GM19467 (cell line): ENCODE data around the gene RNASE7.
"Not testable (repeated sequence)": the region's sequence is repeated elsewhere in the genome, so short reads cannot be mapped to it uniquely, and the experiment has no call there.

Experiments used
- ATAC-seq: cut with Tn5 transposase; IDR thresholded peaks from one replicate; pipeline ENCODE4 v1.9.1; 2021; ENCODE audit warnings: mild to moderate bottlenecking, moderate library complexity; ENCODE audit not compliant: unreplicated experiment

RNASE7 gene

GRCh38 chr14:21023174-21023573 is 19.0 kb upstream of the RNASE7 start:
- ATAC-seq = no peak

- ATAC-seq = no peak
Measured at GRCh38 chr14:21023817-21024584, 18.2 kb upstream of the RNASE7 start.

GRCh38 chr14:21024585-21025370 is 17.4 kb upstream of the RNASE7 start, which contains the start of gene NDRG2:
TSS of gene NDRG2 (minus strand) at chr14:21025061. CDS start at chr14:21023315, 1,746 bp downstream.
- ATAC-seq = no peak

GRCh38 chr14:21025371-21026273 is 16.5 kb upstream of the RNASE7 start:
- no peak for ATAC-seq

- ATAC-seq = no peak
Measured at GRCh38 chr14:21026274-21026987, 15.7 kb upstream of the RNASE7 start.

- no peak for ATAC-seq
Measured at GRCh38 chr14:21026988-21027315, 15.2 kb upstream of the RNASE7 start.

GRCh38 chr14:21029917-21030316 is 12.2 kb upstream of the RNASE7 start, which contains the start of gene TPPP2:
TSS of gene TPPP2 (plus strand) at chr14:21030217. CDS start at chr14:21030582, 365 bp downstream.
- no peak for ATAC-seq

GRCh38 chr14:21030531-21030930 is 11.6 kb upstream of the RNASE7 start:
- no peak for ATAC-seq

- no peak for ATAC-seq
Measured at GRCh38 chr14:21032326-21033132, 9.6 kb upstream of the RNASE7 start.

GRCh38 chr14:21033133-21033698 is 8.9 kb upstream of the RNASE7 start:
- no peak for ATAC-seq

- ATAC-seq = no peak
Measured at GRCh38 chr14:21034707-21035106, 7.5 kb upstream of the RNASE7 start, which contains the start of gene RNASE13. TSS of gene RNASE13 (minus strand) at chr14:21034807. CDS start at chr14:21034288, 519 bp downstream.

- ATAC-seq = no peak
Measured at GRCh38 chr14:21036751-21037150, 5.4 kb upstream of the RNASE7 start.

- ATAC-seq = no peak
Measured at GRCh38 chr14:21037156-21037555, 5.0 kb upstream of the RNASE7 start.

GRCh38 chr14:21038441-21039422 is 3.4 kb upstream of the RNASE7 start:
- ATAC-seq = no peak

- no peak for ATAC-seq
Measured at GRCh38 chr14:21039585-21040369, 2.4 kb upstream of the RNASE7 start.

GRCh38 chr14:21040370-21040925 is 1.7 kb upstream of the RNASE7 start:
- no peak for ATAC-seq

GRCh38 chr14:21040941-21041340 is 1.2 kb upstream of the RNASE7 start:
- not testable (repeated sequence) for ATAC-seq
